ENCODE results near the gene ACTBL2. TPM values are rescaled to one million over a fixed set of nuclear protein-coding genes. Genes with fewer than 3 reads are reported as not detected.

The ACTBL2 gene
- polyA plus RNA-seq, 2 of the 4 experiments (the other 2 are of a cell fraction) = 0.06 TPM

DNA sequence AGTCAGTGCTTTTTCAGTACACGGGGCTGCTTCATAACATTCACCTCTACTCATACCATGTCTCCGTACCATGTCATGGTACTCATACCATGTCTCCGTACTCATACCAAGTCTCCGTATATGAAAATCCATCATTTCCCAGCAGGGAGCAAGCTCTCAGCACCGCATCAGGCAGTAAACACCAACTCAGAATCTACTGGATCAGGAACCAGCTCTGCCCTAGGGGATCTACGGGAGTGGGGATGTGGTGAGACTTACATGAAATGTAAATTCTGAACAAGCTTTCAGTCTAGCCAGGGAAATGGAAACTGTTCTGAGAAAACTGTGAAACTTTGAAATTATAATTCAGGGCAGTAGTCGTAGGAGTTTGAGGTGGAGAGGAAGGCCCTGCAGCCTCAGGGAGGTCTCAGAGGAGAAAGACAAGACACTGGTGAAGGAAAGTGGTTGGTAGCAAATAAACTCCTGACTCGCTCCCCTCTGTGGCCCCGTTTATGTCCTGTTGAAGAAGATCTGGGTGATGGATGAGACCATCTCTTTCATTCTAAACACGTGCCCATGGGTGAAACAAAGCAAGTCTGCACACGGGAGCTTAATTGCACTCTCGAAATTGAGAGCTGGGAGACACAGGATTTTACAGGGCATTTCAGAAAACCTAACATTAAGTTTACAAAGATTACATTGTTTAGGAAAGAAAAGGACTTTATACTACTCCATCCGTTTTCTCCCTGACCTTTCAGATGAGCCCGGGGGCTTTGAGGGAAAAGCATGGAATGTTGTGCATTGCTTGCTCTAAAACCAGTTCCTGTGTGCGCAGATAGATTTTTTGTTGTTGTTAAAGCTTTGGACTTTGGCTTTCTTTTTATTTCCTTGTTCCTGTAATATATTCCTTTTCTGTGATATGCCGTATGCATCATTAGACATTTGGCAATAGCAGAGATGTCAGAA lies 26.8 kb downstream of the ACTBL2 start (continued):
- TF ChIP-seq BHLHE40 (IDR thresholded peaks at IDR 0.05; ENCODE audit: low read depth, low read length) (no peak), GATA3 (IDR thresholded peaks at IDR 0.05; ENCODE audit: borderline replicate concordance) (no peak), NPAS2 (CRISPR knock-in tag; IDR thresholded peaks at IDR 0.05; ENCODE audit: borderline replicate concordance) (no peak), HOXB5 (CRISPR knock-in tag; IDR thresholded peaks at IDR 0.05) (no peak), HOXB13 (CRISPR knock-in tag; IDR thresholded peaks at IDR 0.05; ENCODE audit: low read depth) (no peak), EHF (CRISPR knock-in tag; IDR thresholded peaks at IDR 0.05) (no peak), HOXA7 (CRISPR knock-in tag; IDR thresholded peaks at IDR 0.05) (no peak)
- TF ChIP-seq, protein P1, sequence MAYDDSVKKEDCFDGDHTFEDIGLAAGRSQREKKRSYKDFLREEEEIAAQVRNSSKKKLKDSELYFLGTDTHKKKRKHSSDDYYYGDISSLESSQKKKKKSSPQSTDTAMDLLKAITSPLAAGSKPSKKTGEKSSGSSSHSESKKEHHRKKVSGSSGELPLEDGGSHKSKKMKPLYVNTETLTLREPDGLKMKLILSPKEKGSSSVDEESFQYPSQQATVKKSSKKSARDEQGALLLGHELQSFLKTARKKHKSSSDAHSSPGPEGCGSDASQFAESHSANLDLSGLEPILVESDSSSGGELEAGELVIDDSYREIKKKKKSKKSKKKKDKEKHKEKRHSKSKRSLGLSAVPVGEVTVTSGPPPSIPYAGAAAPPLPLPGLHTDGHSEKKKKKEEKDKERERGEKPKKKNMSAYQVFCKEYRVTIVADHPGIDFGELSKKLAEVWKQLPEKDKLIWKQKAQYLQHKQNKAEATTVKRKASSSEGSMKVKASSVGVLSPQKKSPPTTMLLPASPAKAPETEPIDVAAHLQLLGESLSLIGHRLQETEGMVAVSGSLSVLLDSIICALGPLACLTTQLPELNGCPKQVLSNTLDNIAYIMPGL (CRISPR knock-in tag; IDR thresholded peaks at IDR 0.05; ENCODE audit: borderline replicate concordance) = no peak

DNA sequence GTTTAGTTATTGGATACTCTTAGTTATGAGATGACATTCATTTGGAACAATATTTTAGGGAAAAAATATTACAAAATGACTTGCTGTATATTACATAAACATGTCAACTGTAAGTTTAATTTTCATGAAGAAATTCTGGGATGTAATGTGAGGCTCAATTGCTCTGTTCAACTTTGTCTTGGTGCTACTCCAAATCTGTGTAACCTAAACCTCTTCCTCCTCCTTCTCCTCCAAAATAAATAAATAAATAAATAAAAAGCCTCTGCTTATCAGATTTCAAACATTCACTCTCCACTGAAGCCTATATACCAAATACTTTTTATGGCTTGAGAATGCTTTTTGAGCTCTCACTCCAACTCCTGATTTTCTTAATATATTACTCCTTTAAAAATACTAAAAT lies 27.7 kb downstream of the ACTBL2 start:
- ChIA-PET CTCF (interaction anchor here (1.0 to 1.1 kb wide), 2 partner anchors 9 to 157 kb away, joined by 3 read pairs; no protein-coding TSS in a partner anchor), POLR2A (no interaction called here)

DNA sequence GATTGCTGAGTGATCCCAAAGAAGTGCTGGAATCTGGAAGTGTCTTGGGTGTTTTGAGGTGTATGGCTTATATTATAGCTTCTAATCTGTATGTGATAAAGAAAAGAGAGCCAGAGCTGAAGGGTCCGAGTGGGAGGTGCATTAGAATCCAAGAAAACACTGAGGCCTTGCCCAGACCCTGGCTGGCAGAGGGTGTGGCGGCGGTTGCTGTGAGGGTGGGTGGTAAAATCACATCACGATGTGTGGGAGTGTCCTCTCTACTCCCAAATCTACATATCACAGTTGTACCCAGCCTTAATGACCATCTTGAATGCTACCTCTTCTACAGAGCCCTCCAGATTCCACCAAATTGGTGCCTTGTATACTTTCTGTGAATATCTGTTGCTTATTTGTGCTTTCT lies 28.9 kb downstream of the ACTBL2 start:
- WGBS (ENCODE audit: missing lambda C conversion rate) = 75% methylated on average over 4 of the region's 4 CpGs
- Histone ChIP-seq H3K4me3 (no peak overlapping the region), H3K4me1 (no peaks in the 10 kb centered on the region), H3K9me3 (no peaks in the 10 kb centered on the region), H3K4me2 (no peak overlapping the region), H3K27ac (no peak overlapping the region)
- POLR2A ChIA-PET = no interaction called here
- no peak for TF ChIP-seq NPAS2 (CRISPR knock-in tag; IDR thresholded peaks at IDR 0.05; ENCODE audit: borderline replicate concordance)
- TF ChIP-seq JUN (IDR thresholded peaks at IDR 0.05) = no peak
- TF ChIP-seq FOSL2 (IDR thresholded peaks at IDR 0.05) = no peak
- no peak for TF ChIP-seq FOSL2 (CRISPR knock-in tag; IDR thresholded peaks at IDR 0.05)
- TF ChIP-seq CHD4 (IDR thresholded peaks at IDR 0.05; ENCODE audit: borderline replicate concordance) = no peak
- TF ChIP-seq, protein P2, sequence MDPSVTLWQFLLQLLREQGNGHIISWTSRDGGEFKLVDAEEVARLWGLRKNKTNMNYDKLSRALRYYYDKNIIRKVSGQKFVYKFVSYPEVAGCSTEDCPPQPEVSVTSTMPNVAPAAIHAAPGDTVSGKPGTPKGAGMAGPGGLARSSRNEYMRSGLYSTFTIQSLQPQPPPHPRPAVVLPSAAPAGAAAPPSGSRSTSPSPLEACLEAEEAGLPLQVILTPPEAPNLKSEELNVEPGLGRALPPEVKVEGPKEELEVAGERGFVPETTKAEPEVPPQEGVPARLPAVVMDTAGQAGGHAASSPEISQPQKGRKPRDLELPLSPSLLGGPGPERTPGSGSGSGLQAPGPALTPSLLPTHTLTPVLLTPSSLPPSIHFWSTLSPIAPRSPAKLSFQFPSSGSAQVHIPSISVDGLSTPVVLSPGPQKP (IDR thresholded peaks at IDR 0.05; ENCODE audit: low read depth, low read length) = no peak
- TF ChIP-seq CHD2 (IDR thresholded peaks at IDR 0.05; ENCODE audit: low read length, partially characterized antibody) = no peak
- CTCF ChIA-PET = no interaction called here
- FAIRE-seq (no peak), DNase-seq (ENCODE audit: low read depth in 1 of 2, low spot score in 1 of 2) (no peak), ATAC-seq (no peak)

More for the DNA sequence above, 27.7 kb downstream of the ACTBL2 start:
- no peak for DNase-seq (ENCODE audit: low read depth in 1 of 2, low spot score in 1 of 2)
- H3K4me2 ChIP-seq = no peak overlapping the region
- no peaks in the 10 kb centered on the region for H3K9me3 ChIP-seq
- no peak overlapping the region for H3K27ac ChIP-seq
- no peak for ATAC-seq
- FAIRE-seq = peak; percentile 13
- H3K4me1 ChIP-seq = no peaks in the 10 kb centered on the region
- TF ChIP-seq BHLHE40 (IDR thresholded peaks at IDR 0.05; ENCODE audit: low read depth, low read length) = no peak
- no peak for TF ChIP-seq ESRRA (IDR thresholded peaks at IDR 0.05; ENCODE audit: borderline replicate concordance, low read length)
- no peak for TF ChIP-seq RNF2 (IDR thresholded peaks at IDR 0.05; ENCODE audit: borderline replicate concordance, low read depth)
- TF ChIP-seq CBX8 (IDR thresholded peaks at IDR 0.05) = no peak
- TF ChIP-seq PHF8 (IDR thresholded peaks at IDR 0.05; ENCODE audit: borderline replicate concordance, low read depth) = no peak
- no peak for TF ChIP-seq CEBPB (IDR thresholded peaks at IDR 0.05)
- TF ChIP-seq NR3C1 (IDR thresholded peaks at IDR 0.05) = no peak
- no peak for TF ChIP-seq HDAC2 (IDR thresholded peaks at IDR 0.05)
- TF ChIP-seq ZFP36 (IDR thresholded peaks at IDR 0.05; ENCODE audit: borderline replicate concordance, partially characterized antibody) = no peak
- no peak for TF ChIP-seq MAZ (IDR thresholded peaks at IDR 0.05; ENCODE audit: borderline replicate concordance, low read depth, low read length)
- TF ChIP-seq CBX2 (IDR thresholded peaks at IDR 0.05; ENCODE audit: borderline replicate concordance, low read depth) = no peak
- TF ChIP-seq TP53 (CRISPR knock-in tag; IDR thresholded peaks at IDR 0.05) = no peak
- TF ChIP-seq, protein P3, sequence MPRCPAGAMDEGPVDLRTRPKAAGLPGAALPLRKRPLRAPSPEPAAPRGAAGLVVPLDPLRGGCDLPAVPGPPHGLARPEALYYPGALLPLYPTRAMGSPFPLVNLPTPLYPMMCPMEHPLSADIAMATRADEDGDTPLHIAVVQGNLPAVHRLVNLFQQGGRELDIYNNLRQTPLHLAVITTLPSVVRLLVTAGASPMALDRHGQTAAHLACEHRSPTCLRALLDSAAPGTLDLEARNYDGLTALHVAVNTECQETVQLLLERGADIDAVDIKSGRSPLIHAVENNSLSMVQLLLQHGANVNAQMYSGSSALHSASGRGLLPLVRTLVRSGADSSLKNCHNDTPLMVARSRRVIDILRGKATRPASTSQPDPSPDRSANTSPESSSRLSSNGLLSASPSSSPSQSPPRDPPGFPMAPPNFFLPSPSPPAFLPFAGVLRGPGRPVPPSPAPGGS (IDR thresholded peaks at IDR 0.05) = no peak
- TF ChIP-seq, protein P4, sequence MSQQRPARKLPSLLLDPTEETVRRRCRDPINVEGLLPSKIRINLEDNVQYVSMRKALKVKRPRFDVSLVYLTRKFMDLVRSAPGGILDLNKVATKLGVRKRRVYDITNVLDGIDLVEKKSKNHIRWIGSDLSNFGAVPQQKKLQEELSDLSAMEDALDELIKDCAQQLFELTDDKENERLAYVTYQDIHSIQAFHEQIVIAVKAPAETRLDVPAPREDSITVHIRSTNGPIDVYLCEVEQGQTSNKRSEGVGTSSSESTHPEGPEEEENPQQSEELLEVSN (IDR thresholded peaks at IDR 0.05; ENCODE audit: borderline replicate concordance, low read depth) = no peak
- TF ChIP-seq EHMT2 (IDR thresholded peaks at IDR 0.05; ENCODE audit: low read depth) = no peak
- TF ChIP-seq KDM5A (IDR thresholded peaks at IDR 0.05) = no peak
- TF ChIP-seq, protein P2 (IDR thresholded peaks at IDR 0.05; ENCODE audit: low read depth, low read length) = no peak
- no peak for TF ChIP-seq HOXA7 (CRISPR knock-in tag; IDR thresholded peaks at IDR 0.05)
- no peak for TF ChIP-seq JUNB (IDR thresholded peaks at IDR 0.05)
- H3K4me3 ChIP-seq = no peak overlapping the region

All from A549 (cell line).